Right forelimb (tissue), 1 donor: ENCODE data around the gene NEURL1B.

ENCODE experiments used
- DNase-seq: peaks from one replicate; pipeline ENCODE4 v3.0.0-alpha.2; 2018

Gene NEURL1B

GRCh38 chr5:172611913-172612312 lies 29.1 kb upstream of the NEURL1B start:
- DNase-seq: no peak

- DNase-seq: no peak
Observed at GRCh38 chr5:172612771-172613170, 28.3 kb upstream of the NEURL1B start.

- no peak for DNase-seq
Observed at GRCh38 chr5:172616136-172616535, 24.9 kb upstream of the NEURL1B start.

GRCh38 chr5:172616730-172617129 lies 24.3 kb upstream of the NEURL1B start:
- no peak for DNase-seq

DNA sequence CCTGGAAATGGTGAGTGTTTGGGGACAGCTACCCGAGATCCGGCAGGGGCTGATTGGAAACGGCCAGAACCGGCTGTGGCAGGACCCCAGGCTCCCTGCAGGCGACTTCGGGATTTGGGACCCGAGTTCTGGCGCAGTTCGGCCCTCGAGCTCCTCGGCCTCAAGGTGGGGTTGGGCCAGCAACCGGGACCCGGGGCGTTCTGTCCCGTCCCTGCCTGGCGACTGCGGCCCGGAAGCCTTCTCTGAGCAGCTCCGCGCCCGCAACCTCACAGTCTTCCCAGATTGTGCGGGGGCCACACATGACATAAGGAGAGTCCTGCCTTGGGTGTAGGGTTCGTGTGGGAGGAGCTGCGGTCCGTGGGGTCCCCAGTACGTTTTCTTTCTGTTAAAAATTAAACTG lies 23.2 kb upstream of the NEURL1B start:
- DNase-seq: no peak

GRCh38 chr5:172618574-172619365 lies 22.3 kb upstream of the NEURL1B start:
- DNase-seq: no peak

DNA sequence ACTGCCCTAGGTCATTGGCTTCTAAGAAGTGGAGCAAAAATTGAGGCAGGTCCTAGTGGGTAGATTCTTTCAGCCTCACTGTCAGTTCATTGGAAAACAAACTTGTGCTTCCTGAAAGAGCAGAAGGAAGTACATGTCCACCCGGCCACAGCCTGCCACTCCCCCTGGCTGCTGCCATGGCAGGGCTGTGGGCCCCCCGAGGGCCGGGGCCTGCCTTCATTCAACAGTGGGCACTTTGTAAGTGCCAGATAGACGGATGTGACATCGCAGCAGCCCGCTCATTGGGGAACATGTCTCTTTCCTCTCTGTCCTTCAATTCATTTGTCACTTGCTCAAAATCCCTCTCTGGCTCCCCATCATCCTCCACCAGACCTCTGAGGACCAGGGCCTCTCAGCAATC lies 20.6 kb upstream of the NEURL1B start:
- no peak for DNase-seq

- no peak for DNase-seq
Observed at GRCh38 chr5:172622091-172623046, 18.7 kb upstream of the NEURL1B start.

DNA sequence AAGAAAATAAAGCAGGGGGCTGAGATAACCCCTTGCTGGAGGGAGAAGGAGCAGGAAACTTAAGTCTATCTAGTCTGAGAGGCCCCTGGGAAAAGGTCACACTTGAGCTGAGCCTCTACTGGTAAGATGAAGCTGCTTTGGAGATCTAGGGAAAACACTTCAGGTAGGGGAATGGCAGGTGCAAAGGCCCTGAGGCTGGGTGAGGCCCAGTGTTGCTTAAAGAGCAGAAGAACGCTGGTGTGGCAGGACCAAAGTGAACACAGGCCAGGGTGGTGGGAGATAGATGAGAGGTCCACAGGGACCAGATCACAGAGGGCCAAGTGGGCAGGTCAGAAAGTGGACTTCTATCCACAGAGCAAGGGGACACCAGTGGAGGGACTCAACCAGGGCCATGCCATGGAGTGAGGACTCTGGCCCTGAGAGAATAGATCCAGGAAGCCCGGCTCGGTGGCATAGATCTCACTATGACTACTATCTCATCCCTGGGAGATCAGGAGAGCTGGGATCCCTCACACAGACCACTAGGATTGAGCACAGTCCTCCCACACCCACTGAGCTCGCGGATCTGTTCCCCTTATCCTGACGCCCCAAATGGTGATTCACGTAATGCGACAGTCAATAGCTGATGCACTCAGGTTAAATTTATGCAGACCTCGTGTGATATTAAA lies 17.6 kb upstream of the NEURL1B start:
- DNase-seq: no peak

DNA sequence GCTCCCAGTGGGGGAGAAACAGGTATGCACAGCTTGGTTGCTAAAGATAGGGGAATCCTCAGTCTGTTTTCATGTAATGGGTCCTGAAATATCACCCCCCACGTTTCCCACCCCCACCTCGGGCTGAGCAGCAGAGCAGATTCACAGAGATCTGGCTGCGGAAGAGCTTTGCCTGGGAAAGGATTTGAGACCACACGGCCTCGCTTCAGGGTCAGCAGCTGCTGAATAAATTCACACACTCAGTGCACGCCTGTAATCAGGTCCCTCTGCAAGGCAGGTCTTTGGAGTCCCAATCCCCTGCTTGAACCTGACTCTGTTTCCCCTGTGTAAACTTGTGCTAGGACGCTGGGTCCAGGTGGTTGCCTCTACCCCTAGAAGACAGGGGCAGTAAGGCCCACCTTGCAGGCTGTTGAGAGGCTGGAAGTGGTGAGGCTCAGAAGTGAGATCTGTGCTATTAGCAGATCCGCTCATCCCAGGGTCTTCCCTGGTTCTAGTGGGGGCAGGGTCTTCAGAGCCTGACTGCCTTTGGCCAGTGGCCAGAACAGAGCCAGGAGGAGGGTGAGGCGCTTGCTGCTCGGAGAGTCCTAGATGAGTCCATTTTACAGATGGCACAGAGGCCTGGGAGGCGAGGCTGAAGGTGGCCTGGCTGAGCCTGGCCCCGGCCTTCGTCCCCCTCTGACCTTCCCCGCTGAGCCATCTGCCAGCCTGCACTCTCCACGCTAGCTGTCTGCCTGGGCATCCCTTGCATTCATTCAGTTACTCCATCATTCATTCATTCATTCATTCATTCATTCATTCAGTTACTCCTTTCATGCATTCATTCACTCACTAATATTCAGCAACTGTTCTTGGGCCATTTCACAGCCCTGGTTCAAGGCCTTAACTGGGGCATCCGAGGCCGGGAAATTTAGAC lies 16.7 kb upstream of the NEURL1B start:
- no peak for DNase-seq

DNA sequence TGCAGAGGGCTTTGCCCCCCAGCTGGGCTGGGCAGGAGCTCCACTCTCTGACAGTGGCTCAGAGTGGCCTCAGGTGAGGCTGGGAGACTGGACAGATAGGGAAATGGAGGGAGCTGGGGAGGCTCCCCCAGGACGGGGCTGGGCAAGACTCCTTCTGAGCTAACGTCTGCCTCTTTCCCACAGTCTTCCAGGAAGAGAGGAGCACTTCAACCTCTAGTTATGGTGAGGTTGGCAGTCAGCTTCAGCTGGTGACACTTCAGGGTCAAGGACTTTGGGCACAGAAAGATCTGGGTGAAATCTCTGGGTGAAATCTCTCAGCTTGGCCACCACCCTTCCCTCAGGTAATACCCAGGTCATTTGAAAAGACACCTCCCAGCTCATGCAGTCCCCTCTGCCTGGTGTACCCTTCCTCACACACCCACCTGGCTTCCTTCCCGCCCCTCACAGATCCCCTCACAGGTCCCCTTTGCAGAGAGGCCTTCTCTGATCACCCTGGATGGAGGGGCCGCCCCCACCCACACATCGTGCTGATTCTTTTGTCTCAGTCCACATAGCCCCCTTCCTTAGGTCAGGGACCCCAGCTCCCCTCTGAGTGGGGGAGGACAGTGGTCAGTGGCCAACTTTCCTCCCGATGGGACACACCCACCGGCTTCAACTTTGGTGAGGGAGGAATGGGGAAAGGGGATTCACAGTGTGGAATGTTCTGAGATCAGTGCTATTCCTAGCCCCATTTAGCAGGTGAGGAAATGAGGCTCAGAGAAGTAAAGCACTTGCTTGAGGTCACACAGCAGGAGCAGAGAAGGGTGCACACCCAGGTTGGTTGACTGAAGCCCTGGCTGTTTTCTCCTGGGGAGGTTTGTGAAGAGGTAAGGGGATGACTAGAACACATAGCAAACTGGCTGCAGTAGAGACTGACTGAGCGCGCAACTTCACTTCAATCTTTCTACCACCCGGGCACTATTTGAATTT lies 15.8 kb upstream of the NEURL1B start:
- DNase-seq: no peak

GRCh38 chr5:172626031-172626581 lies 15.0 kb upstream of the NEURL1B start:
- peak; percentile 32 for DNase-seq

- peak; percentile 11 for DNase-seq
Observed at GRCh38 chr5:172630082-172630481, 11.0 kb upstream of the NEURL1B start.

DNA sequence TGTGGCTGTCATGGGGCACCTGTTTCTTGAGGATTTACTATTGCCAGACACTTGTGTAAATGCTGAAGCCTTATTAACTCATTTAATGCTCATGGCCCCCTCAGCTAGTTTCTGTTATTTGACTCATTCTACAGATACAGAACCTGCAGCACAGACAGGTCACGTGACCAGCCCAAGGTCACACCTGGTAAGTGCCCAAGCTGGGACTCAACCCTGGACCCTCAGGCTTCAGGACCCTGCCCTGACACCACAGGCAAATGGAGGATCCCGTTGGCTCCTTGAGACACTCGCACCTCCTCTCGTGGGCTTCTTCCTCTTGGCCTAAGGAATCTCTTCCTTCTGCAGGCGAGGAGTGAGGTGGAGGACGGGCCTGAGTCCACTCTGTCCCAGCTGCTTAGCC lies 10.6 kb upstream of the NEURL1B start:
- DNase-seq: peak; percentile 4

DNA sequence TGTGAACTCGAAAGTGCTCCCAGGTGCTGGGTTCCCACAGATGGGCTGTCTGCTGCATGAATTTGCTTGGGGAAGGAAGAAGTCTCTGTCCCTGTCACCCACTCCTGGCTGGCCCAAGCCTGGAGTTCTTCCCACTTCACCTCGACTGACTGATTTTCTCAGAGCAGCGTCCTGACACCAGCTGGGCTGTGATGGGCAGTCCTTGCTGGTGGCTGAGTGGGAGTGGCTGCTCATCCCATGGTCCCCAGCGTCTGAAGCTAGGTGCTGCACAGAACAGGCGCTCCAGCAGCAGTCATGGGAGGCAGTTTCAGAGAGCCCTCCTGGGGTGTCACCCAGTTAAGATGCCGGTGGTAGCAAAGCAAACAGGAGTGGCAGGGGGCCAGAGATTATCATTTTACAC lies 10.1 kb upstream of the NEURL1B start:
- peak; percentile 29 for DNase-seq

DNA sequence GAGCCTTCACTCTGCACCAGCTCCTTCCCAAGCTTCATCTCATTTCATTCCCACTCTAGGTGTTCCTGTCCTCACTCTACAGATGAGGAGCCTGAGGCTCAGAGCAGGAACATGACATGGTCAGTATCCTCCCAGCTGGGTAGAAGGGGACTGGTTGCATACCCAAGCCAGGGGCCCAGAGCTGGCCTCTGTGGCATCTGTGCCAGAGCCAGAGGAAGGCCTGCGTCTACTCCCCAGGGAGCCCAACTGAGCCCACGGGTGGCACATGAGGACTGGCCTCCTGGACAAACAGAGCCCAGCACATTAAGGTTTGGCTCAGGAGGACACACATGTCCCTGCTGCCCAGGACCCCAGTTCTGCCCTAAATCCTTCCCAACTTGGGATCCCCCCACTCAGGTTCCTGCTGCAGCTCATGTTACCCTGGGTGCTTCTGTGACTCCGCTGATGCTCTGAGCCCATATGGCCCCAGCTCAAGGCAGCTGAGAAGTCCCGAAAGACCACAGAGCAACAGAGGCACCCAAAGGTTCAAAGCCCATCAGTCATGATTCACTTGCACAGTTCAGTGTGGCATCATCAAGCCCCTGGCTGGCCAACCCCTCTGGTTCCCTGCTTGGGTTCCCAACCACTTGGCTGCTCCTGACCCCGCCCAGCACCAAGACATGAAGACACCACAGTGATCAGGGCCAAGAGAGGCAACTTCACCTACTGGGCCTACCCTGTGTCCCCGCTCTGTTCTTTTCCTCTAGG lies 8.5 kb upstream of the NEURL1B start:
- DNase-seq: peak; percentile 35

- DNase-seq: peak; percentile 23
Observed at GRCh38 chr5:172633403-172633970, 7.6 kb upstream of the NEURL1B start.

GRCh38 chr5:172634106-172634899 lies 6.8 kb upstream of the NEURL1B start:
- peak; percentile 9 for DNase-seq

- DNase-seq: peak; percentile 21
Observed at GRCh38 chr5:172635038-172635437, 6.0 kb upstream of the NEURL1B start.
